ENCODE measurements around the gene TNIP2. TPM values are rescaled to one million over a fixed set of nuclear protein-coding genes. Genes with fewer than 3 reads are reported as not detected.

TNIP2 gene
- total RNA-seq, 1 donor from 2014 or later, result 25.4 TPM

DNA sequence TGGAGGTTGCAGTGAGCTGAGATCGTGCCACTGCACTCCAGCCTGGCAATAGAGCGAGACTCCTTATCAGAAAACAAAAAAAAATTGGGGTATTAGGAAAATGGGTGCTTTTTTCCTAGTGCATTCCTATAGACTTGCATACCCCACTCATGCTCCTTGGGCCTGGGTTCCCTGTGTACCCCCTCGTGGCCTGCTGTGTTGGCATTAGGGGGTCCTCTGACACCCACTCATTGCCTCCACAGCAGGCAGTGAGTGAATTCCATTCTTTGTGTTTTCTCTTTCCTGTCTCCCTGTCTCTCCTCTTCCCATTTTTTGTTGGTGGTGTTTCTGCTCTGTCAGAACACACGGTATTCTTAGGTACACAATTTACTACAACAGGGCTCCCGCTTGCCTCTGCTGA, 42.8 kb downstream of the TNIP2 start:
- Mint-ChIP-seq H3K4me1 (ENCODE audit: low read depth, unreplicated experiment) (peaks cover 25% of the 10 kb centered on the region), H3K9me3 (ENCODE audit: unreplicated experiment) (peaks cover 15% of the 10 kb centered on the region), H3K4me3 (ENCODE audit: unreplicated experiment) (no peak overlapping the region), H3K27me3 (ENCODE audit: unreplicated experiment) (no peaks in the 10 kb centered on the region), H3K36me3 (ENCODE audit: unreplicated experiment) (peaks cover 5% of the 10 kb centered on the region), H3K27ac (ENCODE audit: unreplicated experiment) (peak overlapping the region; percentile 54)
- no peak for TF ChIP-seq CTCF (IDR thresholded peaks at IDR 0.05; ENCODE audit: partially characterized antibody, unreplicated experiment)
- DNase-seq, result no peak

GRCh38 chr4:2712261-2712842, 43.8 kb downstream of the TNIP2 start:
- Mint-ChIP-seq H3K9me3 (ENCODE audit: unreplicated experiment) (peaks cover 11% of the 10 kb centered on the region), H3K4me1 (ENCODE audit: low read depth, unreplicated experiment) (peaks cover 22% of the 10 kb centered on the region), H3K4me3 (ENCODE audit: unreplicated experiment) (no peak overlapping the region), H3K27me3 (ENCODE audit: unreplicated experiment) (no peaks in the 10 kb centered on the region), H3K36me3 (ENCODE audit: unreplicated experiment) (no peaks in the 10 kb centered on the region), H3K27ac (ENCODE audit: unreplicated experiment) (peak overlapping the region; percentile 71)
- peak; percentile 53 for DNase-seq
- TF ChIP-seq CTCF (IDR thresholded peaks at IDR 0.05; ENCODE audit: partially characterized antibody, unreplicated experiment), result peak; percentile 67

GRCh38 chr4:2702770-2703169, 53.4 kb downstream of the TNIP2 start:
- peak overlapping the region; percentile 87 for H3K27ac Mint-ChIP-seq (ENCODE audit: unreplicated experiment)
- no peak for TF ChIP-seq CTCF (IDR thresholded peaks at IDR 0.05; ENCODE audit: partially characterized antibody, unreplicated experiment)
- H3K4me3 Mint-ChIP-seq (ENCODE audit: unreplicated experiment), result peak overlapping the region; percentile 46
- H3K4me1 Mint-ChIP-seq (ENCODE audit: low read depth, unreplicated experiment), result peaks cover 12% of the 10 kb centered on the region
- H3K9me3 Mint-ChIP-seq (ENCODE audit: unreplicated experiment), result peaks cover 10% of the 10 kb centered on the region
- H3K27me3 Mint-ChIP-seq (ENCODE audit: unreplicated experiment), result peaks cover 5% of the 10 kb centered on the region
- H3K36me3 Mint-ChIP-seq (ENCODE audit: unreplicated experiment), result no peaks in the 10 kb centered on the region
- no peak for DNase-seq

- peaks cover 10% of the 10 kb centered on the region for H3K9me3 Mint-ChIP-seq (ENCODE audit: unreplicated experiment)
- no peaks in the 10 kb centered on the region for H3K36me3 Mint-ChIP-seq (ENCODE audit: unreplicated experiment)
- H3K4me3 Mint-ChIP-seq (ENCODE audit: unreplicated experiment), result no peak overlapping the region
- TF ChIP-seq CTCF (IDR thresholded peaks at IDR 0.05; ENCODE audit: partially characterized antibody, unreplicated experiment), result no peak
- H3K4me1 Mint-ChIP-seq (ENCODE audit: low read depth, unreplicated experiment), result peaks cover 12% of the 10 kb centered on the region
- peak overlapping the region; percentile 87 for H3K27ac Mint-ChIP-seq (ENCODE audit: unreplicated experiment)
- peaks cover 5% of the 10 kb centered on the region for H3K27me3 Mint-ChIP-seq (ENCODE audit: unreplicated experiment)
- no peak for DNase-seq
These were observed 53.8 kb downstream of the TNIP2 start for GRCh38 chr4:2702361-2702760.

GRCh38 chr4:2700031-2700430, 56.1 kb downstream of the TNIP2 start:
- Mint-ChIP-seq H3K27ac (ENCODE audit: unreplicated experiment) (peak overlapping the region; percentile 36), H3K27me3 (ENCODE audit: unreplicated experiment) (peaks cover 12% of the 10 kb centered on the region), H3K9me3 (ENCODE audit: unreplicated experiment) (peaks cover 11% of the 10 kb centered on the region), H3K4me3 (ENCODE audit: unreplicated experiment) (no peak overlapping the region), H3K4me1 (ENCODE audit: low read depth, unreplicated experiment) (peaks cover 13% of the 10 kb centered on the region), H3K36me3 (ENCODE audit: unreplicated experiment) (peaks cover 5% of the 10 kb centered on the region)
- DNase-seq, result no peak
- no peak for TF ChIP-seq CTCF (IDR thresholded peaks at IDR 0.05; ENCODE audit: partially characterized antibody, unreplicated experiment)
